HEK293T (cell line): ENCODE results near the gene TNS3.

Experiments
- HDGF ChIP-seq: fragments of 450-650 bp; IDR thresholded peaks from 2 replicates; pipeline ENCODE4 v1.6.1; 2017; ENCODE audit warnings: antibody characterized with exemption, borderline replicate concordance
- SP1 ChIP-seq: fragments of 450-650 bp; IDR thresholded peaks from 2 replicates; pipeline ENCODE4 v1.6.1; 2017

- TF ChIP-seq HDGF, result no peak
- no peak for TF ChIP-seq SP1
Observed at GRCh38 chr7:47534322-47535034, 47.4 kb downstream of the TNS3 start.
